Measurements from ENCODE around the gene RALGPS1. TPM values are rescaled to one million over a fixed set of nuclear protein-coding genes. Genes with fewer than 3 reads are reported as not detected.

Gene RALGPS1
- total and polyA plus RNA-seq, 2 of the 8 experiments (the other 6 are each of a cell fraction or from before 2014, with no cell fraction given), result 20.0 to 23.5 TPM

DNA sequence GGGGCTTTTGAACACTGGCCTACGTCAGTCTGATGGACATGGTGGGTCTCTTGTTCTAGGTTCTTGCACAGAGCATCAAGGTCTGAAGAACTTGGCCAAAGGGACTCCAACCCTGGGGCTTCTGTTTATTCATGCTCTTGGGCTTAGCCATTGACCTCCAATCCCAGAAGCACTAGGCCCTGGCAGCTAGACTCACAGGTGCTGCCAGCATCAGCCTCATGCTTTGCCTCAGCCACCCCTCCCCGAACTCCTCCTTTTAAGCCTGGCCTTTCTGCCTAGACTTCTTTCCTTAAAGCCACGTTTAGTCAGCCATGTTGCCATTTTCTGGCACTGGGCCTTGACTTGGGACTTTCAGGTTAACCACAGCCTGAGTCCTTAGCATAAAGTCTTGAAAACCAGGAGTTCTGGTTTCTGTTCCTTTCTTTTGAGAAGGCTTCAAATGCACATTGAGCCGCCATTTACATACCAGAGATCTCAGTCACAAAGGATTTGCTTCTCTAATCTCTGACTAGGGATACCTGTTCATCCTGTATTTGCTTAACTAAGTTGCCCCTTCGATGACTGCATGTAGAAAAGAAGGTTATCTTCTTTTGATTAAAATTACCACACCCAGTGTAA is 153.1 kb downstream of the RALGPS1 start:
- Histone ChIP-seq H3K4me2 (ENCODE audit: insufficient read depth in 1 of 2, low read depth in 2 of 2, low read length in 2 of 2) (no peak overlapping the region), H3K27me3 (replicated peaks in 1 of 4; ENCODE audit: control insufficient read depth in 3 of 4, extremely low read depth in 1 of 4, insufficient read depth in 3 of 4, low read length in 3 of 4) (no peaks in the 10 kb centered on the region), H4K8ac (ENCODE audit: extremely low read depth, insufficient read depth, low read length) (no peak overlapping the region), H4K5ac (ENCODE audit: insufficient read length, low read depth, low read length) (no peak overlapping the region), H2AK5ac (ENCODE audit: low read depth, low read length) (no peak overlapping the region), H2BK5ac (ENCODE audit: low read depth, low read length) (no peak overlapping the region), H4K20me1 (replicated peaks in 1 of 2; ENCODE audit: control insufficient read depth in 1 of 2, insufficient read depth in 2 of 2, low read length in 2 of 2) (no peaks in the 10 kb centered on the region), H3K4me1 (replicated peaks in 1 of 4; ENCODE audit: control insufficient read depth in 3 of 4, insufficient read depth in 4 of 4, low read length in 3 of 4) (peaks cover 0 to 5% (median 0%) of the 10 kb centered on the region in 4 experiments; a peak in 3 of 7 replicates), H3K4me3 (ENCODE audit: extremely low read depth in 1 of 4, insufficient read depth in 2 of 4, low read depth in 3 of 4, low read length in 4 of 4) (no peak overlapping the region), H2BK20ac (ENCODE audit: low read length) (no peak overlapping the region), H3K27ac (ENCODE audit: low read depth, low read length) (no peak overlapping the region), H3K56ac (replicated peaks; ENCODE audit: insufficient read length, low read depth, low read length) (no peak overlapping the region), H3K23ac (ENCODE audit: insufficient read length) (no peak overlapping the region), H3K36me3 (ENCODE audit: control insufficient read depth in 2 of 4, insufficient read depth in 4 of 4, low read length in 3 of 4) (no peaks in the 10 kb centered on the region; a peak in 1 of 8 replicates), H3K14ac (ENCODE audit: insufficient read length) (no peak overlapping the region), H4K91ac (replicated peaks; ENCODE audit: insufficient read length, low read length) (no peak overlapping the region), H2AFZ (ENCODE audit: low read length) (no peak overlapping the region), H3K79me2 (ENCODE audit: control insufficient read depth in 1 of 2, insufficient read depth in 2 of 2, low read length in 2 of 2) (no peaks in the 10 kb centered on the region), H3K23me2 (ENCODE audit: low read depth, low read length) (no peaks in the 10 kb centered on the region), H2BK15ac (ENCODE audit: low read length) (no peak overlapping the region), H3K4ac (replicated peaks; ENCODE audit: insufficient read length, low read depth, low read length) (no peak overlapping the region), H3K9ac (replicated peaks in 1 of 4; ENCODE audit: extremely low read depth in 1 of 4, low read depth in 3 of 4, low read length in 3 of 4) (no peak overlapping the region), H3K9me3 (ENCODE audit: insufficient read depth in 2 of 2, low read depth in 1 of 2, low read length in 1 of 2) (no peaks in the 10 kb centered on the region), H3K79me1 (ENCODE audit: low read depth, low read length) (no peaks in the 10 kb centered on the region), H3K18ac (ENCODE audit: extremely low read depth, low read length) (peak overlapping the region; percentile 24; the same call in 1 of the 2 replicates), H2BK120ac (replicated peaks; ENCODE audit: low read depth, low read length) (no peak overlapping the region), H2BK12ac (ENCODE audit: low read depth, low read length) (no peak overlapping the region)
- CTCF ChIA-PET (ENCODE audit: partially characterized antibody), result interaction anchor here (1.3 to 1.8 kb wide), 3 partner anchors 10 to 377 kb away, joined by 3 to 4 read pairs (median 4); no protein-coding TSS in a partner anchor
- no peak for TF ChIP-seq TEAD4 (IDR thresholded peaks at IDR 0.05; ENCODE audit: low read depth, low read length)
- TF ChIP-seq EGR1 (IDR thresholded peaks at IDR 0.05; ENCODE audit: borderline replicate concordance, low read depth, low read length), result no peak
- TF ChIP-seq SP4 (IDR thresholded peaks at IDR 0.05; ENCODE audit: low read length), result no peak
- no peak for TF ChIP-seq TAF7 (optimal IDR thresholded peaks at IDR 0.05; ENCODE audit: borderline replicate concordance, low read depth, low read length)
- no peak for TF ChIP-seq BACH1 (IDR thresholded peaks at IDR 0.05; ENCODE audit: low read length)
- TF ChIP-seq YY1 (IDR thresholded peaks at IDR 0.05; ENCODE audit: low read depth, low read length), result peak; percentile 53; the same call in 1 of the 2 replicates
- WGBS, 2 experiments (ENCODE audit: extremely low coverage in 1 of 2, insufficient coverage in 1 of 2, insufficient read length in 1 of 2, insufficient replicate concordance in 2 of 2, low coverage in 1 of 2, low lambda C conversion rate in 2 of 2, missing lambda C conversion rate in 1 of 2), result 83% methylated on average over 5 of the region's 5 CpGs; no CpG with 5 or more reads in 1 of the 2 experiments
- FAIRE-seq (no peak), DNase-seq (ENCODE audit: low read depth in 1 of 2, low spot score in 2 of 2) (peak in 1 of 2 experiments; percentile 35)
- POLR2A ChIA-PET (ENCODE audit: partially characterized antibody), result no interaction called here

All from H1 (cell line).